ENCODE data around the gene NKG7. TPM values are rescaled to one million over a fixed set of nuclear protein-coding genes. Genes with fewer than 3 reads are reported as not detected.
A peak's percentile ranks its signal among the peaks of the same experiment; 100 is the strongest.

The NKG7 gene
- total RNA-seq, 3 donors from 2014 or later: 4.3 to 5.9 (median 4.4) TPM

- no peak for TF ChIP-seq CTCF (IDR thresholded peaks at IDR 0.05)
- H3K4me3 ChIP-seq: no peak overlapping the region
- peaks cover 8% of the 10 kb centered on the region for H3K4me1 ChIP-seq (ENCODE audit: low read depth)
- ATAC-seq (peak; percentile 98), DNase-seq (peak; percentile 90 to 95 (median 94))
- intact Hi-C loops (cut with DNase I, micrococcal nuclease): no loop called here
- H3K9me3 ChIP-seq: no peaks in the 10 kb centered on the region
- no peaks in the 10 kb centered on the region for H3K36me3 ChIP-seq (ENCODE audit: low read depth)
These were observed 21.8 kb upstream of the NKG7 start for GRCh38 chr19:51394050-51394836.

GRCh38 chr19:51392701-51393100 is 20.2 kb upstream of the NKG7 start:
- H3K36me3 ChIP-seq (ENCODE audit: low read depth): no peaks in the 10 kb centered on the region
- no peaks in the 10 kb centered on the region for H3K9me3 ChIP-seq
- peaks cover 8% of the 10 kb centered on the region for H3K4me1 ChIP-seq (ENCODE audit: low read depth)
- DNase-seq (no peak), ATAC-seq (no peak)
- no peak for TF ChIP-seq CTCF (IDR thresholded peaks at IDR 0.05)
- intact Hi-C loops (cut with DNase I, micrococcal nuclease): no loop called here
- no peak overlapping the region for H3K4me3 ChIP-seq

- intact Hi-C loops (cut with DNase I, micrococcal nuclease): no loop called here
- no peak for DNase-seq
- no peaks in the 10 kb centered on the region for H3K36me3 ChIP-seq (ENCODE audit: low read depth)
- no peak for TF ChIP-seq CTCF (IDR thresholded peaks at IDR 0.05)
- H3K4me3 ChIP-seq: no peak overlapping the region
- H3K9me3 ChIP-seq: no peaks in the 10 kb centered on the region
- H3K4me1 ChIP-seq (ENCODE audit: low read depth): peaks cover 8% of the 10 kb centered on the region
- ATAC-seq: no peak
These were observed 18.7 kb upstream of the NKG7 start for GRCh38 chr19:51391073-51391611.

GRCh38 chr19:51389143-51389542 is 16.7 kb upstream of the NKG7 start:
- H3K4me3 ChIP-seq: no peak overlapping the region
- peaks cover 2% of the 10 kb centered on the region for H3K4me1 ChIP-seq (ENCODE audit: low read depth)
- no peaks in the 10 kb centered on the region for H3K36me3 ChIP-seq (ENCODE audit: low read depth)
- ATAC-seq: no peak
- TF ChIP-seq CTCF (IDR thresholded peaks at IDR 0.05): no peak
- intact Hi-C loops (cut with DNase I, micrococcal nuclease): no loop called here
- H3K9me3 ChIP-seq: no peaks in the 10 kb centered on the region
- DNase-seq: no peak

- Histone ChIP-seq H3K36me3 (ENCODE audit: low read depth) (no peaks in the 10 kb centered on the region), H3K4me3 (no peak within 1 kb of the TSS), H3K4me1 (ENCODE audit: low read depth) (no peaks in the 10 kb centered on the region), H3K9me3 (no peaks in the 10 kb centered on the region)
- DNase-seq: no peak
- TF ChIP-seq CTCF (IDR thresholded peaks at IDR 0.05): no peak
- ATAC-seq: no peak
- intact Hi-C loops (cut with DNase I, micrococcal nuclease): no loop called here
These were observed 15.5 kb upstream of the NKG7 start, which contains the start of gene LIM2 for GRCh38 chr19:51387924-51388389. Gene LIM2 (minus strand): TSS chr19:51387974. CDS start chr19:51387443, 531 bp downstream.

Data from mucosa of descending colon (tissue), 3 donors.